Subcutaneous adipose tissue (tissue), 4 donors: ENCODE results near the gene ADAMTSL1. TPM values are rescaled to one million over a fixed set of nuclear protein-coding genes. Genes with fewer than 3 reads are reported as not detected.

Experiments
- total RNA-seq, 4 donors: library from RNA; depleted of rRNA; stranded (reverse); fragments of >200 nt; gene quantifications; one replicate each; pipeline ENCODE4 v1.1.0, GENCODE V29; 2016
- TF ChIP-seq, protein P1 (sequence below): fragments of 450-650 bp; IDR thresholded peaks from one replicate; pipeline ENCODE4 v1.5.1; 2016; ENCODE audit warnings: low read depth, mild to moderate bottlenecking, control low read depth, antibody characterized with exemption, moderate library complexity

ADAMTSL1 gene, protein sequence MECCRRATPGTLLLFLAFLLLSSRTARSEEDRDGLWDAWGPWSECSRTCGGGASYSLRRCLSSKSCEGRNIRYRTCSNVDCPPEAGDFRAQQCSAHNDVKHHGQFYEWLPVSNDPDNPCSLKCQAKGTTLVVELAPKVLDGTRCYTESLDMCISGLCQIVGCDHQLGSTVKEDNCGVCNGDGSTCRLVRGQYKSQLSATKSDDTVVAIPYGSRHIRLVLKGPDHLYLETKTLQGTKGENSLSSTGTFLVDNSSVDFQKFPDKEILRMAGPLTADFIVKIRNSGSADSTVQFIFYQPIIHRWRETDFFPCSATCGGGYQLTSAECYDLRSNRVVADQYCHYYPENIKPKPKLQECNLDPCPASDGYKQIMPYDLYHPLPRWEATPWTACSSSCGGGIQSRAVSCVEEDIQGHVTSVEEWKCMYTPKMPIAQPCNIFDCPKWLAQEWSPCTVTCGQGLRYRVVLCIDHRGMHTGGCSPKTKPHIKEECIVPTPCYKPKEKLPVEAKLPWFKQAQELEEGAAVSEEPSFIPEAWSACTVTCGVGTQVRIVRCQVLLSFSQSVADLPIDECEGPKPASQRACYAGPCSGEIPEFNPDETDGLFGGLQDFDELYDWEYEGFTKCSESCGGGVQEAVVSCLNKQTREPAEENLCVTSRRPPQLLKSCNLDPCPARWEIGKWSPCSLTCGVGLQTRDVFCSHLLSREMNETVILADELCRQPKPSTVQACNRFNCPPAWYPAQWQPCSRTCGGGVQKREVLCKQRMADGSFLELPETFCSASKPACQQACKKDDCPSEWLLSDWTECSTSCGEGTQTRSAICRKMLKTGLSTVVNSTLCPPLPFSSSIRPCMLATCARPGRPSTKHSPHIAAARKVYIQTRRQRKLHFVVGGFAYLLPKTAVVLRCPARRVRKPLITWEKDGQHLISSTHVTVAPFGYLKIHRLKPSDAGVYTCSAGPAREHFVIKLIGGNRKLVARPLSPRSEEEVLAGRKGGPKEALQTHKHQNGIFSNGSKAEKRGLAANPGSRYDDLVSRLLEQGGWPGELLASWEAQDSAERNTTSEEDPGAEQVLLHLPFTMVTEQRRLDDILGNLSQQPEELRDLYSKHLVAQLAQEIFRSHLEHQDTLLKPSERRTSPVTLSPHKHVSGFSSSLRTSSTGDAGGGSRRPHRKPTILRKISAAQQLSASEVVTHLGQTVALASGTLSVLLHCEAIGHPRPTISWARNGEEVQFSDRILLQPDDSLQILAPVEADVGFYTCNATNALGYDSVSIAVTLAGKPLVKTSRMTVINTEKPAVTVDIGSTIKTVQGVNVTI (N-terminal part only)
- 10 to 100 TPM in 2 of 4 donors, 1 to 10 TPM in 1, under 1 TPM in 1; 0.49 to 16.4 (median 10.5) TPM for total RNA-seq

DNA sequence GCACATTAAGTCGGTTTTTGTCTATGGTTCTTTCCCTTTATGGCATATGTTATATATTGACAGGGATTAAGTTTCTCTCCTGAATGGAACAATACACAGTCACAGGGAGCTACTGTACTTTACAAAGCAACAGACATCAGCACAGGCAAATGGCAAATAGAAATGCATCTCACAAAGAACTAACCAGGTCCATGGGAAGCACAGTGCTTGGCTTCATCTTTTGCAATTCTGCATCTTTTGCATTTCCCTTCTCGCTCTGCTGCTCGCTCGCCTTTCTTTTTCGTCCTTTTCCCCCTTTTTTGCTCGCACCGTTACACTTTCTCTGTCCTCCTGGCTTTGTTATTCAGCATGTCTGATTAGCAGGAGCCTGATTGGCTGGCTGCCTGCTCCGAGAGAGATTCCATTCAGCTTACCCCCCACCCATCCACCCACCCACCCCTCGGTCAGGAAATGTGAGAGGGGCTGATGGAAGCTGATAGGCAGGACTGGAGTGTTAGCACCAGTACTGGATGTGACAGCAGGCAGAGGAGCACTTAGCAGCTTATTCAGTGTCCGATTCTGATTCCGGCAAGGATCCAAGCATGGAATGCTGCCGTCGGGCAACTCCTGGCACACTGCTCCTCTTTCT lies at the start of gene ADAMTSL1:
TSS of gene ADAMTSL1 (plus strand) at position 502 of the 628 bp plus-strand sequence. CDS start at position 582, 80 bp downstream.
- TF ChIP-seq, protein P1, sequence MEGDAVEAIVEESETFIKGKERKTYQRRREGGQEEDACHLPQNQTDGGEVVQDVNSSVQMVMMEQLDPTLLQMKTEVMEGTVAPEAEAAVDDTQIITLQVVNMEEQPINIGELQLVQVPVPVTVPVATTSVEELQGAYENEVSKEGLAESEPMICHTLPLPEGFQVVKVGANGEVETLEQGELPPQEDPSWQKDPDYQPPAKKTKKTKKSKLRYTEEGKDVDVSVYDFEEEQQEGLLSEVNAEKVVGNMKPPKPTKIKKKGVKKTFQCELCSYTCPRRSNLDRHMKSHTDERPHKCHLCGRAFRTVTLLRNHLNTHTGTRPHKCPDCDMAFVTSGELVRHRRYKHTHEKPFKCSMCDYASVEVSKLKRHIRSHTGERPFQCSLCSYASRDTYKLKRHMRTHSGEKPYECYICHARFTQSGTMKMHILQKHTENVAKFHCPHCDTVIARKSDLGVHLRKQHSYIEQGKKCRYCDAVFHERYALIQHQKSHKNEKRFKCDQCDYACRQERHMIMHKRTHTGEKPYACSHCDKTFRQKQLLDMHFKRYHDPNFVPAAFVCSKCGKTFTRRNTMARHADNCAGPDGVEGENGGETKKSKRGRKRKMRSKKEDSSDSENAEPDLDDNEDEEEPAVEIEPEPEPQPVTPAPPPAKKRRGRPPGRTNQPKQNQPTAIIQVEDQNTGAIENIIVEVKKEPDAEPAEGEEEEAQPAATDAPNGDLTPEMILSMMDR = no peak

DNA sequence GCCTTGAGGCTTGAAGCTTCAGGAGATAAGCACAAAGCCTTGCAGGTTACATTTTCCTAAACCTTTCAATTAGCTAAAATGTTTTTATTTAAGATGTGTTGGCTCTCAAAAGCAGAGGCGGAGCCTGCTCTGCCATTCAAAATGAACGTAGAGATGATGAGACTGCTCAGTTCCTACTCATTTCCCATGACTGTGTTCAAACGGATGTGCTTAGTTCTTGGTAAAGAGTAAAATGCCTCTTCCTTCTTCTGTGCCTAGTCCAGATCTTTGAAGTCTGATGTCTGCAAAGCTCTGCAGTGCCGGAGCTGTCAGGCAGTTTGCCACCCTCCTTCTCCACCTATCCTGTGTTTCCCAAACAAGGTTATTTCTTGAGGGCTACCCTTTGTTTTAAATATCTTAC lies 46.3 kb upstream of the ADAMTSL1 start:
- TF ChIP-seq, protein P1 = no peak

DNA sequence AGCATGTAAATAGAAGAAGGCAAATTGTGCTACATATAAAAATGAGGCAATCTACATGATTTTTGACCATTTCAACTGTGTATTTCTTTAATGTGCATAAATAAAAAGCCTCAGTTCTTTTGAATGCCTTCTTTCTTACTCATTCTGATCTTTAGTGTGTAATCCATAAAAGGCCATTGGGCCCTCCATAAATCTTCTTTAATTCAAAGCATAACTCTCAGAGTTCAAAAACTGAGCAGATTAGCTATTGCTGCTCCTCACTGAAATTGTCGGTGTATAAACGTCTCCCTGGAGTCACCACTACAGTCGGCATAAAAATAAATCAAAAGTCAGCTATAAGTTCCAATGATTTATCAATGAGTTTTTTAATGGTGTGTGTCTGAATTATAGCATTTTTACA lies 45.3 kb upstream of the ADAMTSL1 start:
- TF ChIP-seq, protein P1 = no peak

DNA sequence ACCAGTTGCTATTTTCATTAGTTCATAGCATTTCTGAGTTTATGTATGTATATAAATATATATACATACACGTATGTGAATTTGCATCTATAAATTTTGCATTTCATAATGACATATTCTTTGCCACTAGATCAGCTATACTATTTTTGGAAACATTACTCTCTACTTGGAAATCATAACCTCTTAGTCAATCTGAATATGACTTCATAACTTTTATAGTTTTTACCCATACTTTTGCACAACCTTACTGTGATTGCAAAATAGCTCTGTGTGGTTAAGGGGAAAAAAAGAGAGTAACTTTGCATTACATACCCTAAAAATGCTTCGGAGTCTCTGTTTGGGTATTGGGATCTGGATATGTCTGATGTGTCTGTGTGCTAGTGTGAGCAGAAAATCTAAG lies 44.9 kb upstream of the ADAMTSL1 start:
- TF ChIP-seq, protein P1 = no peak

DNA sequence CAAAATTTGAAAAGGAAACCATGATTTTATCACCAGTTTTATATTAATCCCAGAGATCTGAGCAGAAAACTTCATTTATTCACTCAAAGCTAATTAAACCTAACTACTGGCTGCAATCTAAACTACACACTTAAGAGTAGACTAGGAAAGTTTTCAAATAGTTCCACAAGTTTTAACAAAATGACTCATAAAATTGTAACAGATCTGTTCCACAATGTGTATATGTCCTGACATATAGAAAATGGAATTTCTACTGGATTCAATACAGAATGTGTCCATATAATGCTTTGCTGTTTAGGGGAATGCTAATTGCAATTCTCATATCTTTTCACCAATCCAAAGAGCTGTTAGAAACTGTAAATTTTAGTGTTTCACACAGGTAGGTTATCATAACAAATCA lies 40.3 kb upstream of the ADAMTSL1 start:
- TF ChIP-seq, protein P1 = no peak

DNA sequence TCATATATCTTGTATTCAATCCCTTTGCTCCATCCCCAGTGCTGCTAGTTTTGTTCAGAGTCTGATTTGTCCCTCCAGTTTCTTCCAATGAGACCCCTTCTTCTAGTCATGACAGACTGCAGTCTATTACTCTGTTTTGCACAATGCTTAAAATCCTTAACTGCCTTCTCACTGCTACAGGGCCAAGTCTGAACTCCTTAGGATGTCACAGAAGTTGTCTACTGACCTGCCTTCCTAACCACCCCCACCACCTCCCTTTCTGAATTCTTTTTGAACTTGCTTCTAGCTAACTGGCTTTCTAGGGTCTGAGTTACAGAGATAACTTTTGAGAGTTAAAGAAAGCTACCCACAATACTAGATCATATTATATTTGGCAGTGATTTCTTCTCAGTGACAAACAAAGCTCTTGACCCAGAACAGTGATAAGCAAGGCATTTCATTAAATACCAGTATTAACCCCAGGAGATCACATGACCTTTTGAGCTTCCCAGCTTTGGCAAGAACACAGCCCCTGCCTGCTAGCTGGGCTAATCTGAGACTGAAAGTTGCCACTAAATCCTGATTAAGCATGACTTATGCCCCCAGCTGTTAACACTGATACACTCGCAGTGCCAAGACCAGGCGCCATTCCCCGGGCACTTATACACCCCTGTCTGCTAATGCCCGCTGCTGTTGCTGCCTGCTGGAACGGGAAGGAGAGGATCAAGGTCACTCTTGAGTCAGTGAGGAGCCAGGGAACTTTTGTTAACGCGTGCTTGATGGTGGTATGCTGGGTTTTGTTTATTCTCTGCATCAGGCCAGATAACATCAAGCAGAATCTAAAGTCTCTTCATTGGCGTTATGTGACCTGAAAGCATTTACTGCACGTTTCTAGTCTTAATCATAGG lies 36.4 kb upstream of the ADAMTSL1 start:
- TF ChIP-seq, protein P1 = no peak
